HG02884 (cell line): ENCODE results near the gene PLLP.

Experiments
- ATAC-seq: cut with Tn5 transposase; IDR thresholded peaks from one replicate; pipeline ENCODE4 v1.9.1; 2021; ENCODE audit warnings: mild to moderate bottlenecking, moderate library complexity; ENCODE audit not compliant: unreplicated experiment

The PLLP gene

GRCh38 chr16:57226701-57227621 lies 57.5 kb downstream of the PLLP start:
- no peak for ATAC-seq

GRCh38 chr16:57225978-57226377 lies 58.5 kb downstream of the PLLP start:
- no peak for ATAC-seq

- no peak for ATAC-seq
These were observed 59.7 kb downstream of the PLLP start for GRCh38 chr16:57224651-57225335.

GRCh38 chr16:57223057-57223456 lies 61.4 kb downstream of the PLLP start:
- no peak for ATAC-seq

GRCh38 chr16:57216968-57217367 lies 67.5 kb downstream of the PLLP start:
- no peak for ATAC-seq

GRCh38 chr16:57213462-57213861 lies 71.0 kb downstream of the PLLP start:
- no peak for ATAC-seq

- no peak for ATAC-seq
These were observed 74.7 kb downstream of the PLLP start for GRCh38 chr16:57209780-57210179.

- ATAC-seq: no peak
These were observed 75.5 kb downstream of the PLLP start for GRCh38 chr16:57208926-57209325.
